ENCODE measurements around the gene ACOXL.

ACOXL gene

DNA sequence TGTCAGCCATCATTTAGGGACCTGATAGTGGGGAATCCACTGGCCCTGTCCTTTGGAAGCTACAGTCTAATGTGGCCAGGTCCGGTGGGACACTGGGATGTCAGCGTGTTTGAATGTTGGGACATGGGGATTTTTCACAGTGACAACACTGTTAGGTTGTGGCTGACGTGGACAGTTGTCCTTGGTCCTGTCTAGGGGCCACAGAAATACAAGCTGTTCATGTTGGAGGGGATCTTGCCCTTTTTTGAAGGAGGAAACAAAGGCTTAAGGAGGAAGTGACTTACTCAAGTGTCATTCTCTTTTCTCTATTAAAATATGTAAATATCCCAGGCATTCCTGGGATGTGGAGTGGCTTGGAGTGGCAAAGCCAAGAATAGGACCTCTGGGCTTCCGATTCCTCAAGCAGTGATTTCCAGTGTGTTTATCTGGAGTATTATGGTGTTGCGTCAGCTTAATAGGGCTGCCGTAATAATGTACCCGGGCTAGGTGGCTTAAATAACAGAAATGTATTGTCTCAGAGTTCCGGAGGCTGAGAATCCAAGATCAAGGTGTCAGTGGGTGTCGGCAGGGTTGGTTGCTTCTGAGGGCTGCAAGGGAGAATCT lies 8.5 kb downstream of the ACOXL start:
- DNase-seq (ENCODE audit: low spot score) = no peak
- TF ChIP-seq, protein P1, sequence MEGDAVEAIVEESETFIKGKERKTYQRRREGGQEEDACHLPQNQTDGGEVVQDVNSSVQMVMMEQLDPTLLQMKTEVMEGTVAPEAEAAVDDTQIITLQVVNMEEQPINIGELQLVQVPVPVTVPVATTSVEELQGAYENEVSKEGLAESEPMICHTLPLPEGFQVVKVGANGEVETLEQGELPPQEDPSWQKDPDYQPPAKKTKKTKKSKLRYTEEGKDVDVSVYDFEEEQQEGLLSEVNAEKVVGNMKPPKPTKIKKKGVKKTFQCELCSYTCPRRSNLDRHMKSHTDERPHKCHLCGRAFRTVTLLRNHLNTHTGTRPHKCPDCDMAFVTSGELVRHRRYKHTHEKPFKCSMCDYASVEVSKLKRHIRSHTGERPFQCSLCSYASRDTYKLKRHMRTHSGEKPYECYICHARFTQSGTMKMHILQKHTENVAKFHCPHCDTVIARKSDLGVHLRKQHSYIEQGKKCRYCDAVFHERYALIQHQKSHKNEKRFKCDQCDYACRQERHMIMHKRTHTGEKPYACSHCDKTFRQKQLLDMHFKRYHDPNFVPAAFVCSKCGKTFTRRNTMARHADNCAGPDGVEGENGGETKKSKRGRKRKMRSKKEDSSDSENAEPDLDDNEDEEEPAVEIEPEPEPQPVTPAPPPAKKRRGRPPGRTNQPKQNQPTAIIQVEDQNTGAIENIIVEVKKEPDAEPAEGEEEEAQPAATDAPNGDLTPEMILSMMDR (IDR thresholded peaks at IDR 0.05; ENCODE audit: extremely low read depth, missing control alignments) = no peak

DNA sequence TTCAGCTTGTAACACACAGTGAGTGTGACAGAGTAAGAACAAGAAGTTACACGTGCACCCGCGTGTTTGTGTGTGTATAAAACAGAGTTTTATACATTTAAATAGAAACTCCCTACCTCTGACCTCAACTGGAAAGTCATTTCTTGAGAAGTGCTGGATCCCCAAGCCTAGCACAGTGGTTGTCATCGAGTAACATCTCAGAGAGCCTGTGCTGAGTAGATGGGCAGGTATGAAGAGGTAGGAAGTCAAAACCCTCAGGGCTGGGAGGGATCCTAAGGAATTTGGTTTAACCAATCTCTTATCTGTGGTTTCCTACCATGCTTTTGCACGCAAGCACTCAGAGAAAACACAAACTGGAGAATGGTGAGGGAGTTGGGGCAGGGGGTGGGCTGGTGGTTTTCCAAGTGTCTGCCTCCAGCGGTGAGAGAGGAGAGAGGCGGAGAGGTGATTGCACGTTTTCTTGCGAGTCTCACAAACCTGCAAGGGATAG lies 9.2 kb downstream of the ACOXL start:
- no peak for DNase-seq (ENCODE audit: low spot score)
- TF ChIP-seq, protein P1 (IDR thresholded peaks at IDR 0.05; ENCODE audit: extremely low read depth, missing control alignments) = no peak

DNA sequence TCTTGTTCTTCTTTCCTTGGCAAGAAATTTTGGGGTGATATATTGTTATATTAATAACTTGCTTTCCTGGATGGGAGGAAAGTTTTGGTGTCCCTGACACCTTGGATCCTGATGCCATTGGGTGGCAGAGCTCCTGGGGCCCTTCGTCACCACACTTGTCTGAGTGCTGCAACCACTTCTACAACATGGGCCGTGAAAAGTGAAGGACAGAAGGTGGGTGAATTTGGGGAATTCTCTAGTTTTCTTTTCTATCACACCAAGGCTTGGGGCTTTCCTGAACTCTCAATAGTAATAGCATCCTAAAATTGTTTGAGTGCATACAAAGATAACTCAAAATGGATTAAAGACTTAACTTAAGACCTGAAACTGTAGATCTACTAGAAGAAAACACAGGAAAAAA lies 10.0 kb downstream of the ACOXL start:
- TF ChIP-seq, protein P1 (IDR thresholded peaks at IDR 0.05; ENCODE audit: extremely low read depth, missing control alignments) = no peak
- DNase-seq (ENCODE audit: low spot score) = no peak

DNA sequence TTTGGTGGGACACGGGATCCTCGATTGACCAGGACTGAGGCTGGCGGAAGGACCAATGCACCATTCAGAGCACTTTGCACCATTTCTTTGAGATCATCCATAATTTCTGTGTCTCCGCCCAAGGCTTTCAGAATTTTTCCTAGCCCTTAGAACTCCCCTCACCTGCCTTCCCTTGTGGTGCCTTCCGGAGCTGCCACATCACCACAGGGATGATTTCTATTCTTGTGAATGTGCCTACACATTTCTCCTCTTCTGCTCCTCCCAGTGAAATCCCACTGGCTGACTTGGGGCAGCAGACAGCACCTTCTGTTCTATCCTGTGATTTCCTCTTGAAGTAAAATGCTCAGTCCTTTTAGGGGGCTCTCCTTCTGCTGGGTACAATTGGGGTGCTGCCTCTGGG lies 11.2 kb downstream of the ACOXL start:
- TF ChIP-seq, protein P1 (IDR thresholded peaks at IDR 0.05; ENCODE audit: extremely low read depth, missing control alignments) = no peak
- no peak for DNase-seq (ENCODE audit: low spot score)

DNA sequence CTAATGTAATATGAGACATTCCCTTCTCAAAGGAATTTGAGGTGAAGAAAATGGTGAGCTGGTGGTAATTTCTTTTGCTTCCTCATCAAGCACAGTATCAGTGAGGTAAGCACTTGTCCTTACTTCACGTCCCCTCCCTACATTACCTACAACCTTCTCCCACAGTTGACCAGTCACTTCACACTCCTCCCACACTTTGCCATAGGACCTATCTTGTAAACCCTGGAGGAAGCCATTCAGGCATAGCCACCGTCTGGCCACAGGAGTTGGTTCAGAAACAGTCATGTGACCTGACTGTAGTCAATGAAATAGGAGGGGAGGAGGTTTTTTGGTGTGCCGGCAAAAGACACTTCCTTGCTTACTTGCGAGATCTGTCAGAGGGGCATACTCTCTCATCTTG lies 12.1 kb downstream of the ACOXL start:
- DNase-seq (ENCODE audit: low spot score) = no peak
- TF ChIP-seq, protein P1 (IDR thresholded peaks at IDR 0.05; ENCODE audit: extremely low read depth, missing control alignments) = no peak

DNA sequence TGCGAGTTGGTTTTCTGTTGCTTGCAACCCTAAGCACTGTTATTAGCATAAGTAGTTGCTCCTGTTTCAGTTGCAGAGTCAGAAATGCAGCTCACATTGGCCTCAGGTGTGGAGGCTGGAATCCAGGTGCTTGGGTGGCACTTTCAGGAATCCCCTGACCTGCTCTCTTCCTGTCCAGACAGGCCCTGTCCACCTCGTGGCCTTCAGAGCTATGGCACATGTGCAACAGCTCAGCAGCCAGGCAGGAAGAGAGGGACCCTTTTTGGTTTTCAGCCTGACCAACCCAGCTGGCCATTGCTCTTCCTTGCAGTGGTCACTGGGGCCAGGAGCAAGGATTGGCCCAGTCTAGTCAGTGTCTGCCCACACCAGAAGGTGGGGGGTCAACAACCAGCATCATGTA lies 12.7 kb downstream of the ACOXL start:
- TF ChIP-seq, protein P1 (IDR thresholded peaks at IDR 0.05; ENCODE audit: extremely low read depth, missing control alignments) = no peak
- DNase-seq (ENCODE audit: low spot score) = no peak

DNA sequence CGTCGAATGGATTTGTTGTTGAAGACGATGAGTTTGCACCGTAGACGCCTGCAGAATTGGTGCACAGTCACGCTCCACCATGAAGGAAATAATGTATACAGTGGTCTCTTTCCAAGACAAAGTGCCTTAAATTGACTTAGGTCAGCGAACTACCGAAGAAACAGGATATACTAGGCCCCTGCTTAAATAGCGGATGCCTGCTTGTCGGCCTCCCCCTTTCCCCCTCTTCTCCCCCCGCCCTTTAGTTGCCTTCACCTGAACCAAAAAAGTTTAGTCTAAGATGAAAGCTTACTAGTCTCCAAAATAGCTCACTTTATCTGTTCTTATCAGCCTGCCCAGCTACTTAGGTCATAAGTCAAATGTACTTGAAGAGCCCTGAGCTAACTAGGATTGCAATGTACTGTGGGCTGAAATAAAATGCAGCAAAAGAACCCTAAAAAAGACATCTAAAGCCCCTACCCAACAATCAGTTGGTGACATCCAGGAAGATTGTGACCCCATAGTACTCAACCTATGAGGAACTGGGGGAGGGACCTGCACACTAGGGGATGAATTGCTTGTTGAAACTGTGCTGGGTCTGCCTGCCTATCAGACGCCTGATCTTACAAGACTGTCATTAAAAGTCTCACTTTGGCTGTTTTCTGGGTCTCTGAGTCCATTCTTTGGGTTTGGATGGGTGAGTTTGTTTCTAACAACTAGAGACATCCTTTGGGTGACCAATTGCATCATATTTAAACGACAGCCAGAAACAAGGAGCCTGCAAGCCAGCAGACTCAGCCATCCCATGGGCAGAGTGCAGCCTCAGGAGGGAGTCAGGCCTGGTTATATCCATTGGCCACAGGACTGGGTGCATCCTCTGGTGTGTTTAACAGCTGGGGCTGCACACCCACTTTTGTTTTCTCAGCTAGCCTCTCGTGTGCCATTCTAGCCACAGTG lies 14.5 kb downstream of the ACOXL start:
- TF ChIP-seq, protein P1 (IDR thresholded peaks at IDR 0.05; ENCODE audit: extremely low read depth, missing control alignments) = no peak
- no peak for DNase-seq (ENCODE audit: low spot score)
